Heart left ventricle (tissue), 13 donors: ENCODE data around the gene NKPD1.

ENCODE experiments used
- POLR2A ChIP-seq, 2 donors: fragments of 450-650 bp; IDR thresholded peaks; one replicate each; pipeline ENCODE4 v1.6.1; 2017; ENCODE audit warnings: antibody characterized with exemption in 2 of 2, mild to moderate bottlenecking in 2 of 2, moderate library complexity in 2 of 2
- TF ChIP-seq, protein P1 (sequence below), 12 donors: fragments of 200-600 bp; sonication (generic) in 4 of 12; IDR thresholded peaks; one replicate each; pipeline versions ENCODE4 v1.5.0 to v1.8.0; 2018 to 2022; ENCODE audit warnings: antibody characterized with exemption in 12 of 12, mild to moderate bottlenecking in 5 of 12
- donor health status: ischemic (EF 13 %, LVEDD 7.1; RV severe dilation, severe dysfunction).
- donor health status: DM: no; HTN: yes; CAD: no.
- donor health status: DM: no; HTN: no; CAD: no.
- donor health status: ischemic (EF 25% LVEDD 6.9; RV normal size, moderate dysfunction).
- donor health status: ischemic (EF 25% LVEDD 5.7; RV mildly dilated, moderate dysfunction).
- donor health status: ischemic (EF 35%, LVEDD 5.7; RV mildly dilated, moderate dysfunction).
- donor health status: nonischemic (EF 11% LVEDD 7.7; RV severe dilation, severe dysfunction).
- donor health status: DM: yes; HTN: yes; CAD: no.
- donor health status: PGD.
- donor health status: ischemic (EF 29% LVEDD 5.4; RV normal size, mild dysfunction).
- donor health status: nonischemic (EF 23%, LVEDD 6.1; RV moderate dilation, normal function).

DNA sequence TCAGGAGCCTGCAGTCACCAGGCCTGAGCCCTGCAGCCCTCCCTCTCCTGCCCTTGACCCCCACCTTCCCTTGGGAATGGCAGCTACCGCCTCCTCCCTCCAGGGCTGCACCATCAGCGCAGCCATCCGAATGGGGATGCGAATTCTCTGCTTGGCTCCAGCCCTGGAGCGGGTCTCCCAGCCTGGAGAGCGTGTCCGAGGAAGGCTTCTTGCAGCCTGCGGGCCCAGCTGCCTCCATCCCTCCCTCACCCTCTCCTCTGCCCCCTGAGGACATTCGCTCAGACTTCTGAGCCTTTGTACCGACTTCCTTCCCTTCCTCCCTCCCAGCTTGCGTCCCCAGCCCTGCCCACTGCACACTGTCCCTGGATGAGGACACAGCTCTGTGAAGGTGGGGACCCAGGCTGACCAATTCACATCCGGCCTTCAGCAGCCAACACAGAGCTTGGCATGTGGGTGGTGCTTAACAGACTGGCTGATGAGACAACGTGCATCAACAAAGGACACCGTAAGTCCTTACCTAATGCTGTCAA is 6.0 kb upstream of the NKPD1 start:
- TF ChIP-seq, protein P1, sequence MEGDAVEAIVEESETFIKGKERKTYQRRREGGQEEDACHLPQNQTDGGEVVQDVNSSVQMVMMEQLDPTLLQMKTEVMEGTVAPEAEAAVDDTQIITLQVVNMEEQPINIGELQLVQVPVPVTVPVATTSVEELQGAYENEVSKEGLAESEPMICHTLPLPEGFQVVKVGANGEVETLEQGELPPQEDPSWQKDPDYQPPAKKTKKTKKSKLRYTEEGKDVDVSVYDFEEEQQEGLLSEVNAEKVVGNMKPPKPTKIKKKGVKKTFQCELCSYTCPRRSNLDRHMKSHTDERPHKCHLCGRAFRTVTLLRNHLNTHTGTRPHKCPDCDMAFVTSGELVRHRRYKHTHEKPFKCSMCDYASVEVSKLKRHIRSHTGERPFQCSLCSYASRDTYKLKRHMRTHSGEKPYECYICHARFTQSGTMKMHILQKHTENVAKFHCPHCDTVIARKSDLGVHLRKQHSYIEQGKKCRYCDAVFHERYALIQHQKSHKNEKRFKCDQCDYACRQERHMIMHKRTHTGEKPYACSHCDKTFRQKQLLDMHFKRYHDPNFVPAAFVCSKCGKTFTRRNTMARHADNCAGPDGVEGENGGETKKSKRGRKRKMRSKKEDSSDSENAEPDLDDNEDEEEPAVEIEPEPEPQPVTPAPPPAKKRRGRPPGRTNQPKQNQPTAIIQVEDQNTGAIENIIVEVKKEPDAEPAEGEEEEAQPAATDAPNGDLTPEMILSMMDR (IDR thresholded peaks at IDR 0.05): no peak
- no peak for TF ChIP-seq POLR2A (IDR thresholded peaks at IDR 0.05)
